Measurements from ENCODE around the gene CYP26A1.

CYP26A1 gene

GRCh38 chr10:93077860-93078337 is 4.2 kb downstream of the CYP26A1 start:
- DNase-seq (ENCODE audit: low spot score in 2 of 2): no peak
- in situ Hi-C loops (cut with MboI; ENCODE audit: low sequenced_read_pairs): loop anchor here (10.0 to 25.0 kb wide), 2 partner anchors 73 to 409 kb away; partner anchors contain the start of genes CEP55 and MYOF
- Histone ChIP-seq H3K9me3 (no peaks in the 10 kb centered on the region), H3K36me3 (replicated peaks) (no peaks in the 10 kb centered on the region), H3K4me3 (no peak overlapping the region), H3K4me1 (peaks cover 12% of the 10 kb centered on the region), H3K27me3 (ENCODE audit: low read depth) (no peaks in the 10 kb centered on the region)

GRCh38 chr10:93079663-93080349 is 6.1 kb downstream of the CYP26A1 start:
- DNase-seq (ENCODE audit: low spot score in 2 of 2): peak in 1 of 2 experiments; percentile 7
- no peaks in the 10 kb centered on the region for H3K27me3 ChIP-seq (ENCODE audit: low read depth)
- in situ Hi-C loops (cut with MboI; ENCODE audit: low sequenced_read_pairs): loop anchor here (5.0 to 25.0 kb wide), 4 partner anchors 75 to 407 kb away; partner anchors contain the start of genes CEP55 and MYOF
- peaks cover 12% of the 10 kb centered on the region for H3K4me1 ChIP-seq
- no peaks in the 10 kb centered on the region for H3K9me3 ChIP-seq
- H3K4me3 ChIP-seq: no peak overlapping the region
- H3K36me3 ChIP-seq (replicated peaks): no peaks in the 10 kb centered on the region

DNA sequence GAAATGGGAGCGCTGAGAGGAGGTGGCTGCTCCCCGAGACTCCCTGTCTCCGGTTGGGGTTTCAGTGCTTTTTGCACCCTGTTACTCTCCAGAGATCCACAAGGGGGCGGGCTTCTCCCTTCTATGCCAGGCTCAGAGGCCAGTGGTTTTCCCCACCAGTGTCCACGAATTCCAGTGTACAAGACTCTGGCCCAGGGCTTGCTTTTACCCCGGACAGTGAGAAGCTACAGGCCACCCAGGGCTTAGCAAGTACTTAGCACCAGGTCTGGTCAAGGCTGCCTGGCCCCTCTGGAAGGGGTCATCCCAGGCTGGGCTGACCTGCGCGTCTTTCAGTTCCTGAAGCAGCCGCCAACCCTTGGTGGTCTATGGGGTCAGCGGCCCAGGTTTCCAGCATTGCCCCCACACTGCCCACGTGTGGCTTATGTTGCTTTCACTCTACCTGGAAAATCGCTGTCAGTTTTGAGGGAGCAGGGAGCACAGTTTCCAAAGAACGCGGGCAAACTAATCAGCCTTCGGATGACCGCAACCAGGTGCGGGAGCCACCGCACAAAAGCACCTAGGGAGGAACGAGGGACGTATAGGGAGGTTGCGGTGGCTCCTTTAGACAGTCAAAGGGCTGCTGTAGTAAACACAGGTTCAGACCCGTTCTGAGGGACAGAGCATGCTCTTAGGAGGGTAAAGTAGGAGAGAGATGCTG is 6.8 kb downstream of the CYP26A1 start:
- Histone ChIP-seq H3K4me1 (peaks cover 12% of the 10 kb centered on the region), H3K27me3 (ENCODE audit: low read depth) (no peaks in the 10 kb centered on the region), H3K9me3 (no peaks in the 10 kb centered on the region), H3K36me3 (replicated peaks) (no peaks in the 10 kb centered on the region), H3K4me3 (no peak overlapping the region)
- in situ Hi-C loops (cut with MboI; ENCODE audit: low sequenced_read_pairs): loop anchor here (5.0 to 25.0 kb wide), 3 partner anchors 214 to 407 kb away; partner anchors contain the start of genes CEP55 and MYOF
- peak; percentile 12 to 76 for DNase-seq (ENCODE audit: low spot score in 2 of 2)

GRCh38 chr10:93081318-93081717 is 7.6 kb downstream of the CYP26A1 start:
- Histone ChIP-seq H3K9me3 (no peaks in the 10 kb centered on the region), H3K27me3 (ENCODE audit: low read depth) (no peaks in the 10 kb centered on the region), H3K4me3 (no peak overlapping the region), H3K4me1 (peaks cover 9% of the 10 kb centered on the region; the same call in 1 of the 2 replicates), H3K36me3 (replicated peaks) (no peaks in the 10 kb centered on the region)
- in situ Hi-C loops (cut with MboI; ENCODE audit: low sequenced_read_pairs): loop anchor here (5.0 to 25.0 kb wide), 3 partner anchors 213 to 406 kb away; partner anchors contain the start of genes CEP55 and MYOF
- DNase-seq (ENCODE audit: low spot score in 2 of 2): peak in 1 of 2 experiments; percentile 4

DNA sequence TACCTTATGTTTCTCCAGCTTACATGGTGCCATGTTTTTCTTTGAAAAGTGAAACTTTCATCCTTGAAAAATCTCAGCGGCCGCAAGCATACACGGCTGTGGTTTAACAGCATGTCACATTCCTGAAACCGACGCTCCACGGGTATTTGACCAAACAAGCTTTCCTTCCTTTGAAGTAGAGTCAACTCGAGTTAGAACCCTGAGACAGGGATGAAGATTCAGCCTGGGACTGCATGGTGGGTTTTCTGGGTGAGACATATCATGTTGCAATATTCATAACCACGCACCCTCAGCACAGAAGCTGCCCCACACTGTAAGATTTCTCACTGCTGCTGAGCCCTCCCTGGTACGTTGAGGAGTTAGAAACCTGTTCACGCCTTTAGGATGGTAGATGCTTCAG is 8.1 kb downstream of the CYP26A1 start:
- H3K36me3 ChIP-seq (replicated peaks): no peaks in the 10 kb centered on the region
- peaks cover 5% of the 10 kb centered on the region for H3K4me1 ChIP-seq
- H3K4me3 ChIP-seq: no peak overlapping the region
- in situ Hi-C loops (cut with MboI; ENCODE audit: low sequenced_read_pairs): loop anchor here (5.0 to 25.0 kb wide), 3 partner anchors 213 to 405 kb away; partner anchors contain the start of genes CEP55 and MYOF
- peak in 1 of 2 experiments; percentile 5 for DNase-seq (ENCODE audit: low spot score in 2 of 2)
- H3K9me3 ChIP-seq: no peaks in the 10 kb centered on the region
- no peaks in the 10 kb centered on the region for H3K27me3 ChIP-seq (ENCODE audit: low read depth)

DNA sequence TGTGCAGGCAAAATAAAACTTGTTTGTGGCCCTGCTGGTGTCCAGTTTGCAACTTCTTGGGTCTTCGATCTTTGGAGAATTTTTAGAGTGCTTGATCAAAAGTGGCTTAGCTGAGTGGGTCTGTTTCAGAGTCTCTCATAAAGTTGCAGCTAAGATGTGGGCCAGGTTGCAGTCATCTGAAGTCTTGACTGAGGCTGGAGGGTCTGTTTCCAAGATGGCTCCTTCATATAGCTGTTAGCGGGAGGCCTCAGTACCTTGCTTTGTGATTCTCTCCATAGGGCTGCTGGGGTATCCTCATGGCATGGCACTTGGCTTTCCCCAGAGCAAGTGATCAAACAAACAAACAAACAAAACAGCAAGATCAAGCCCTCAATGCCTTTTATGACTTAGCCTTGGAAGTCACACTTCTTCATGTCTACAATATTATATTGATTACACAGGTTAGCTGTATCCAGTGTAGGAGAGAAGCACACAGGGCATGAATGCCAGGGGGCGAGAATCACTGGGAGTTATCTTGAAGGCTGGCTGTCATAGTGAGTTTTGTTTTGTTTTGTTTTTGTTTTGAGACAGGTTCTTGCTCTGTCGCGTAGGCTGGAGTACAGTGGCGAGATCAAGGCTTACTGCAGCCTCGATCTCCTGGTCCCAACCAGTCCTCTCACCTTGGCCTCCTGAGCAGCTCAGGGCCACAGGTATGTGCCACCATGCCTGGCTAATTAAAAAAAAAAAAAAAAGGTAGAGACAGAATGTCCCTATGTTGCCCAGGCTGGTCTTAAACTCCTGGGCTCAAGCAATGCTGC is 10.2 kb downstream of the CYP26A1 start:
- Histone ChIP-seq H3K9me3 (no peaks in the 10 kb centered on the region), H3K4me1 (peaks cover 23% of the 10 kb centered on the region), H3K4me3 (no peak overlapping the region), H3K36me3 (replicated peaks) (no peaks in the 10 kb centered on the region), H3K27me3 (ENCODE audit: low read depth) (no peaks in the 10 kb centered on the region)
- in situ Hi-C loops (cut with MboI; ENCODE audit: low sequenced_read_pairs): loop anchor here (5.0 to 25.0 kb wide), 3 partner anchors 211 to 403 kb away; partner anchors contain the start of genes CEP55 and MYOF
- DNase-seq (ENCODE audit: low spot score in 2 of 2): no peak

DNA sequence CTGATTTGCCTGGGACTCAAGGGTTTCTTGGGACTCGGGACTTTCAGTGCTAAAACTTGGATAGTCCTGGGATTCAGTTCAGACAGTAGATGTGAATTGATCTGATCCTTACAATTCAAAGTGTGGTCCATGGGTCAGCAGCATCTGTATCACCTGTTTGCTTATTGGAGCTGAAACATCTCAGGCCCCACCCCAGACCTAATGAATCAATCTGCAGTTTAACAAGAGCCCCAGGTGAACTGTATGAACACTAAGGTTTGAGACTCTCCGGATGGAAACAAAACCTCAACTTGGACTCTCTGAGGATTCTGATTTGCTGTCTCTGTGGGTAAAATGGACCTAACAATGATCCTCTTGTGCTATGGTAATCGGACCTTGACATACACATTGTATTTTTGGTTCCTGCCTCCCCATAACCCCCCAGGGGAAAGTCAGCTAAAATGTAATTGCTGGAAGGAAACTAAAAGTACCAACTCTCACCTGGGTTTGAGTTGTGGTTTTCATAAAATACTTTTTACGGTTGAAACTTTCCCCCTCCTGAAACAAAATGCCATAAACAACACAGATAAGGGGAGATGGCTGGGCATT is 11.7 kb downstream of the CYP26A1 start:
- no peaks in the 10 kb centered on the region for H3K9me3 ChIP-seq
- in situ Hi-C loops (cut with MboI; ENCODE audit: low sequenced_read_pairs): loop anchor here (10.0 to 25.0 kb wide), 2 partner anchors 209 to 402 kb away; partner anchors contain the start of genes CEP55 and MYOF
- H3K36me3 ChIP-seq (replicated peaks): no peaks in the 10 kb centered on the region
- H3K27me3 ChIP-seq (ENCODE audit: low read depth): no peaks in the 10 kb centered on the region
- H3K4me1 ChIP-seq: peaks cover 18% of the 10 kb centered on the region
- no peak overlapping the region for H3K4me3 ChIP-seq
- DNase-seq (ENCODE audit: low spot score in 2 of 2): no peak

GRCh38 chr10:93086289-93086688 is 12.6 kb downstream of the CYP26A1 start:
- H3K27me3 ChIP-seq (ENCODE audit: low read depth): no peaks in the 10 kb centered on the region
- H3K4me1 ChIP-seq: peaks cover 17% of the 10 kb centered on the region
- H3K9me3 ChIP-seq: no peaks in the 10 kb centered on the region
- in situ Hi-C loops (cut with MboI; ENCODE audit: low sequenced_read_pairs): loop anchor here (10.0 to 25.0 kb wide), 2 partner anchors 209 to 401 kb away; partner anchors contain the start of genes CEP55 and MYOF
- H3K36me3 ChIP-seq (replicated peaks): no peaks in the 10 kb centered on the region
- DNase-seq (ENCODE audit: low spot score in 2 of 2): no peak
- no peak overlapping the region for H3K4me3 ChIP-seq

- no peaks in the 10 kb centered on the region for H3K36me3 ChIP-seq (replicated peaks)
- DNase-seq (ENCODE audit: low spot score in 2 of 2): peak in 1 of 2 experiments; percentile 34
- H3K27me3 ChIP-seq (ENCODE audit: low read depth): no peaks in the 10 kb centered on the region
- in situ Hi-C loops (cut with MboI; ENCODE audit: low sequenced_read_pairs): loop anchor here (10.0 to 25.0 kb wide), 2 partner anchors 207 to 399 kb away; partner anchors contain the start of genes CEP55 and MYOF
- no peak overlapping the region for H3K4me3 ChIP-seq
- H3K9me3 ChIP-seq: no peaks in the 10 kb centered on the region
- H3K4me1 ChIP-seq: peaks cover 17% of the 10 kb centered on the region
Observed at GRCh38 chr10:93087846-93088245, 14.2 kb downstream of the CYP26A1 start.

- in situ Hi-C loops (cut with MboI; ENCODE audit: low sequenced_read_pairs): loop anchor here (10.0 to 25.0 kb wide), 2 partner anchors 206 to 399 kb away; partner anchors contain the start of genes CEP55 and MYOF
- Histone ChIP-seq H3K4me3 (no peak overlapping the region), H3K9me3 (no peaks in the 10 kb centered on the region), H3K27me3 (ENCODE audit: low read depth) (no peaks in the 10 kb centered on the region), H3K4me1 (peaks cover 17% of the 10 kb centered on the region), H3K36me3 (replicated peaks) (no peaks in the 10 kb centered on the region)
- DNase-seq (ENCODE audit: low spot score in 2 of 2): peak in 1 of 2 experiments; percentile 9
Observed at GRCh38 chr10:93088466-93088865, 14.8 kb downstream of the CYP26A1 start.

- DNase-seq (ENCODE audit: low spot score in 2 of 2): no peak
- no peaks in the 10 kb centered on the region for H3K36me3 ChIP-seq (replicated peaks)
- H3K4me3 ChIP-seq: no peak overlapping the region
- in situ Hi-C loops (cut with MboI; ENCODE audit: low sequenced_read_pairs): loop anchor here (25.0 kb wide), 1 partner anchor 397 kb away; the partner anchor contains the start of genes CEP55 and MYOF
- peaks cover 17% of the 10 kb centered on the region for H3K4me1 ChIP-seq
- H3K9me3 ChIP-seq: no peaks in the 10 kb centered on the region
- no peaks in the 10 kb centered on the region for H3K27me3 ChIP-seq (ENCODE audit: low read depth)
Observed at GRCh38 chr10:93090619-93091018, 16.9 kb downstream of the CYP26A1 start.

- DNase-seq (ENCODE audit: low spot score in 2 of 2): no peak
- no peaks in the 10 kb centered on the region for H3K27me3 ChIP-seq (ENCODE audit: low read depth)
- no peaks in the 10 kb centered on the region for H3K36me3 ChIP-seq (replicated peaks)
- no peak overlapping the region for H3K4me3 ChIP-seq
- peaks cover 17% of the 10 kb centered on the region for H3K4me1 ChIP-seq
- in situ Hi-C loops (cut with MboI; ENCODE audit: low sequenced_read_pairs): loop anchor here (25.0 kb wide), 1 partner anchor 395 kb away; the partner anchor contains the start of genes CEP55 and MYOF
- no peaks in the 10 kb centered on the region for H3K9me3 ChIP-seq
Observed at GRCh38 chr10:93091960-93092359, 18.3 kb downstream of the CYP26A1 start.

Data from HAP-1 (cell line).